HG03354 (cell line): Measurements from ENCODE around the gene SLC34A1.
"Not testable (repeated sequence)": the region's sequence is repeated elsewhere in the genome, so short reads cannot be mapped to it uniquely, and the experiment has no call there.

ENCODE experiments used
- ATAC-seq: cut with Tn5 transposase; IDR thresholded peaks from one replicate; pipeline ENCODE4 v1.9.1; 2021; ENCODE audit warnings: mild to moderate bottlenecking; ENCODE audit not compliant: unreplicated experiment, poor library complexity, severe bottlenecking

Gene SLC34A1

GRCh38 chr5:177354256-177354655, 30.0 kb upstream of the SLC34A1 start:
- ATAC-seq, result no peak

- no peak for ATAC-seq
Observed at GRCh38 chr5:177354711-177355110, 29.5 kb upstream of the SLC34A1 start.

GRCh38 chr5:177355162-177355867, 28.9 kb upstream of the SLC34A1 start:
- no peak for ATAC-seq

- no peak for ATAC-seq
Observed at GRCh38 chr5:177355868-177356168, 28.4 kb upstream of the SLC34A1 start.

GRCh38 chr5:177356746-177357145, 27.5 kb upstream of the SLC34A1 start:
- ATAC-seq, result no peak

- ATAC-seq, result no peak
Observed at GRCh38 chr5:177357146-177357458, 27.1 kb upstream of the SLC34A1 start.

- peak; percentile 95 for ATAC-seq
Observed at GRCh38 chr5:177357459-177358351, 26.5 kb upstream of the SLC34A1 start, which contains the start of gene RGS14. Gene RGS14 (plus strand): TSS chr5:177357924. CDS start chr5:177358025, 101 bp downstream.

- ATAC-seq, result peak; percentile 1
Observed at GRCh38 chr5:177358370-177358819, 25.8 kb upstream of the SLC34A1 start.

- ATAC-seq, result no peak
Observed at GRCh38 chr5:177359451-177359851, 24.8 kb upstream of the SLC34A1 start.

GRCh38 chr5:177359860-177360259, 24.4 kb upstream of the SLC34A1 start:
- ATAC-seq, result no peak

- not testable (repeated sequence) for ATAC-seq
Observed at GRCh38 chr5:177360740-177361139, 23.5 kb upstream of the SLC34A1 start.

- no peak for ATAC-seq
Observed at GRCh38 chr5:177361418-177362291, 22.6 kb upstream of the SLC34A1 start.

- no peak for ATAC-seq
Observed at GRCh38 chr5:177362292-177362609, 22.0 kb upstream of the SLC34A1 start.

GRCh38 chr5:177362610-177363507, 21.4 kb upstream of the SLC34A1 start:
- peak; percentile 43 for ATAC-seq

- no peak for ATAC-seq
Observed at GRCh38 chr5:177363565-177363964, 20.7 kb upstream of the SLC34A1 start.

GRCh38 chr5:177364159-177364962, 19.9 kb upstream of the SLC34A1 start:
- ATAC-seq, result no peak

- no peak for ATAC-seq
Observed at GRCh38 chr5:177365845-177366527, 18.2 kb upstream of the SLC34A1 start.
